H9 (cell line): ENCODE results near the gene ARNT2. TPM values are rescaled to one million over a fixed set of nuclear protein-coding genes. Genes with fewer than 3 reads are reported as not detected.

ENCODE experiments used
- DNase-seq: peaks from one replicate; pipeline ENCODE4 v3.0.0-alpha.2; 2017
- H2AFZ ChIP-seq: one replicate; pipeline ENCODE4 v1.6.1; 2013; ENCODE audit warnings: mild to moderate bottlenecking, low read length, control low read depth, moderate library complexity
- H2AK5ac ChIP-seq: 2 replicates; pipeline ENCODE4 v1.6.1; 2013; ENCODE audit warnings: low read length, control low read depth, mixed read lengths; ENCODE audit not compliant: insufficient read length
- H2BK120ac ChIP-seq: one replicate; pipeline ENCODE4 v1.6.1; 2013; ENCODE audit warnings: low read depth, mild to moderate bottlenecking, low read length, control low read depth, inconsistent platforms; ENCODE audit not compliant: poor library complexity, severe bottlenecking
- H2BK12ac ChIP-seq: 2 replicates; pipeline ENCODE4 v1.6.1; 2013; ENCODE audit warnings: low read length, control low read depth, mixed read lengths, low read depth; ENCODE audit not compliant: insufficient read length
- H2BK15ac ChIP-seq: 2 replicates; pipeline ENCODE4 v1.6.1; 2013; ENCODE audit warnings: low read depth, low read length, control low read depth
- H2BK20ac ChIP-seq: one replicate; pipeline ENCODE4 v1.6.1; 2013; ENCODE audit warnings: low read depth, mild to moderate bottlenecking, low read length, control low read depth, inconsistent platforms; ENCODE audit not compliant: poor library complexity, severe bottlenecking
- H2BK5ac ChIP-seq: 2 replicates; pipeline ENCODE4 v1.6.1; 2013; ENCODE audit warnings: low read length, control low read depth, mixed read lengths; ENCODE audit not compliant: insufficient read length
- H3K14ac ChIP-seq: 2 replicates; pipeline ENCODE4 v1.6.1; 2013; ENCODE audit warnings: low read length, control low read depth; ENCODE audit not compliant: insufficient read depth
- H3K18ac ChIP-seq: 2 replicates; pipeline ENCODE4 v1.6.1; 2013; ENCODE audit warnings: low read depth, mild to moderate bottlenecking, mixed read lengths, low read length, control low read depth; ENCODE audit not compliant: insufficient read length
- H3K23ac ChIP-seq: 2 replicates; pipeline ENCODE4 v1.6.1; 2013; ENCODE audit warnings: low read length, control low read depth, mixed read lengths, low read depth; ENCODE audit not compliant: insufficient read length
- H3K23me2 ChIP-seq: 2 replicates; pipeline ENCODE4 v1.6.1; 2013; ENCODE audit warnings: low read depth, mild to moderate bottlenecking, mixed read lengths, low read length, control low read depth; ENCODE audit not compliant: insufficient read length, poor library complexity, severe bottlenecking
- H3K27ac ChIP-seq: 2 replicates; pipeline ENCODE4 v1.5.1; 2013; ENCODE audit warnings: low read length, control low read depth, mixed read lengths, low read depth; ENCODE audit not compliant: insufficient read length
- H3K27me3 ChIP-seq: 2 replicates; pipeline ENCODE4 v1.6.1; 2013; ENCODE audit warnings: low read length, control low read depth, inconsistent platforms; ENCODE audit not compliant: insufficient read depth
- H3K4ac ChIP-seq: 2 replicates; pipeline ENCODE4 v1.6.1; 2013; ENCODE audit warnings: low read depth, mild to moderate bottlenecking, control low read depth, inconsistent platforms, low read length, moderate library complexity
- H3K4me1 ChIP-seq: 2 replicates; pipeline ENCODE4 v1.6.1; 2013; ENCODE audit warnings: low read length, control low read depth, inconsistent platforms; ENCODE audit not compliant: insufficient read depth
- H3K4me2 ChIP-seq: 2 replicates; pipeline ENCODE4 v1.6.1; 2013; ENCODE audit warnings: low read length, control low read depth, mixed read lengths; ENCODE audit not compliant: insufficient read length, insufficient read depth
- H3K56ac ChIP-seq: 2 replicates; pipeline ENCODE4 v1.6.1; 2013; ENCODE audit warnings: low read depth, mild to moderate bottlenecking, mixed read lengths, low read length, control low read depth; ENCODE audit not compliant: insufficient read length
- H3K79me1 ChIP-seq: 2 replicates; pipeline ENCODE4 v1.6.1; 2013; ENCODE audit warnings: low read depth, mild to moderate bottlenecking, moderate library complexity, low read length, control low read depth, inconsistent platforms; ENCODE audit not compliant: insufficient read depth, poor library complexity, severe bottlenecking
- H3K79me2 ChIP-seq: 2 replicates; pipeline ENCODE4 v1.6.1; 2013; ENCODE audit warnings: low read length, control low read depth, inconsistent platforms; ENCODE audit not compliant: insufficient read depth
- H3K9ac ChIP-seq: 2 replicates; pipeline ENCODE4 v1.6.1; 2013; ENCODE audit warnings: low read length, control low read depth, mixed read lengths; ENCODE audit not compliant: insufficient read length; ENCODE audit errors: extremely low read depth
- H3K9me3 ChIP-seq: one replicate; pipeline ENCODE4 v1.6.1; 2013; ENCODE audit warnings: low read depth, low read length, inconsistent platforms; ENCODE audit not compliant: control insufficient read depth
- H3T11ph ChIP-seq: one replicate; pipeline ENCODE4 v1.6.1; 2013; ENCODE audit warnings: mild to moderate bottlenecking, low read length, control low read depth, inconsistent platforms
- H4K20me1 ChIP-seq: one replicate; pipeline ENCODE4 v1.6.1; 2013; ENCODE audit not compliant: control insufficient read depth, insufficient read length, insufficient read depth
- H4K5ac ChIP-seq: 2 replicates; pipeline ENCODE4 v1.6.1; 2013; ENCODE audit warnings: low read depth, mild to moderate bottlenecking, mixed read lengths, low read length, control low read depth; ENCODE audit not compliant: insufficient read length
- H4K8ac ChIP-seq: replicated peaks from 2 replicates; pipeline ENCODE4 v1.6.1; 2013; ENCODE audit warnings: low read length, control low read depth, mixed read lengths, low read depth; ENCODE audit not compliant: insufficient read length
- H4K91ac ChIP-seq: 2 replicates; pipeline ENCODE4 v1.6.1; 2013; ENCODE audit warnings: low read depth, mild to moderate bottlenecking, moderate library complexity, mixed read lengths, low read length, control low read depth; ENCODE audit not compliant: insufficient read length
- H3K27ac Mint-ChIP-seq, 3 experiments: 2 replicates in 2 of 3; 3 replicates in 1 of 3; pipeline ENCODE4 v1.8.0; 2020 to 2021; ENCODE audit warnings: mixed read lengths in 3 of 3, mild to moderate bottlenecking in 1 of 3, moderate library complexity in 1 of 3
- H3K27me3 Mint-ChIP-seq: 2 replicates; pipeline ENCODE4 v1.8.0; 2021; ENCODE audit warnings: low read depth, mild to moderate bottlenecking, moderate library complexity, mixed read lengths
- H3K36me3 Mint-ChIP-seq, 3 experiments: 2 replicates in 2 of 3; 3 replicates in 1 of 3; pipeline ENCODE4 v1.8.0; 2020 to 2021; ENCODE audit warnings: low read depth in 3 of 3, mixed read lengths in 3 of 3; ENCODE audit not compliant: insufficient read depth in 1 of 3
- H3K4me1 Mint-ChIP-seq, 2 experiments: 2 replicates each; pipeline ENCODE4 v1.8.0; 2020; ENCODE audit warnings: mixed read lengths in 2 of 2
- H3K4me3 Mint-ChIP-seq, 2 experiments: 2 replicates in 1 of 2; 3 replicates in 1 of 2; pipeline ENCODE4 v1.8.0; 2020 to 2021; ENCODE audit warnings: mild to moderate bottlenecking in 2 of 2, mixed read lengths in 2 of 2, moderate library complexity in 1 of 2
- H3K9me3 Mint-ChIP-seq, 2 experiments: 2 replicates in 1 of 2; 3 replicates in 1 of 2; pipeline ENCODE4 v1.8.0; 2020; ENCODE audit warnings: mild to moderate bottlenecking in 2 of 2, mixed read lengths in 2 of 2, moderate library complexity in 1 of 2
- CTCF ChIP-seq: fragments of 200-600 bp; sonication (generic); conservative IDR thresholded peaks from 3 replicates; pipeline ENCODE4 v1.8.0; 2021; ENCODE audit warnings: antibody characterized with exemption, mild to moderate bottlenecking
- WGBS: extraction: QIAGEN DNeasy Blood & Tissue Kit; methylation state at CpG from one replicate; pipeline ENCODE4 v1.1.7; 2013; ENCODE audit warnings: missing lambda C conversion rate, low lambda C conversion rate, mixed read lengths; ENCODE audit not compliant: insufficient read length; ENCODE audit errors: extremely low coverage; 5-methylcytosine and 5-hydroxymethylcytosine counted together
- total RNA-seq: library from RNA; stranded (reverse); gene quantifications from 2 replicates; pipeline ENCODE4 v1.2.1, GENCODE V29; 2021

Gene ARNT2
- total RNA-seq, 1 experiment from 2014 or later = 10.5 TPM

- H3K27me3 Mint-ChIP-seq = peaks cover 7% of the 10 kb centered on the region; the same call in 1 of the 2 replicates
- H2BK12ac ChIP-seq = no peak overlapping the region
- H3K4me2 ChIP-seq = no peak overlapping the region
- H3K9me3 ChIP-seq = no peaks in the 10 kb centered on the region
- H3K27ac ChIP-seq = no peak overlapping the region
- no peak overlapping the region for H2BK15ac ChIP-seq
- H3K14ac ChIP-seq = no peak overlapping the region
- no peaks in the 10 kb centered on the region for H3K23me2 ChIP-seq
- H3K4ac ChIP-seq = no peak overlapping the region
- no peak overlapping the region; a peak in 1 of 7 replicates for H3K27ac Mint-ChIP-seq
- no peaks in the 10 kb centered on the region for H3K79me2 ChIP-seq
- no peak overlapping the region for H3K4me3 Mint-ChIP-seq
- WGBS = no CpG with 5 or more reads among the region's 3 CpGs
- no peak overlapping the region for H4K5ac ChIP-seq
- no peaks in the 10 kb centered on the region for H3K4me1 ChIP-seq
- no peaks in the 10 kb centered on the region; a peak in 1 of 5 replicates for H3K9me3 Mint-ChIP-seq
- H3K18ac ChIP-seq = no peak overlapping the region
- H2AFZ ChIP-seq = no peak overlapping the region
- no peaks in the 10 kb centered on the region for H3K4me1 Mint-ChIP-seq
- no peak overlapping the region for H3K56ac ChIP-seq
- no peak for TF ChIP-seq CTCF
- no peak overlapping the region for H2AK5ac ChIP-seq
- DNase-seq = no peak
- no peak overlapping the region for H3K9ac ChIP-seq
- H2BK20ac ChIP-seq = no peak overlapping the region
- H2BK5ac ChIP-seq = no peak overlapping the region
- no peak overlapping the region for H2BK120ac ChIP-seq
- no peaks in the 10 kb centered on the region for H3K36me3 Mint-ChIP-seq
- no peak overlapping the region for H4K91ac ChIP-seq
- H3T11ph ChIP-seq = no peak overlapping the region
- no peaks in the 10 kb centered on the region for H3K27me3 ChIP-seq
- H3K79me1 ChIP-seq = no peaks in the 10 kb centered on the region
- no peaks in the 10 kb centered on the region for H4K20me1 ChIP-seq
- no peak overlapping the region for H4K8ac ChIP-seq
- H3K23ac ChIP-seq = no peak overlapping the region
Observed at GRCh38 chr15:80380154-80380553, 24.0 kb upstream of the ARNT2 start.
